Gastrocnemius medialis (tissue), 4 donors: Measurements from ENCODE around the gene GAS6. TPM values are rescaled to one million over a fixed set of nuclear protein-coding genes. Genes with fewer than 3 reads are reported as not detected.
A peak's percentile ranks its signal among the peaks of the same experiment; 100 is the strongest.

Experiments
- ATAC-seq, 2 donors: fragments of 150-250 bp; one replicate each; pipeline ENCODE4 v1.9.1; 2016
- DNase-seq, 2 donors: peaks; one replicate each; pipeline ENCODE4 v3.0.0-alpha.2; 2019
- H3K27ac ChIP-seq, 4 donors: fragments of 200-600 bp; sonication (generic); 1 replicate in 1 of 4; 2 replicates in 3 of 4; pipeline ENCODE4 v1.5.1; 2016 to 2018; ENCODE audit warnings: mild to moderate bottlenecking in 2 of 4, moderate library complexity in 1 of 4
- H3K27me3 ChIP-seq, 3 donors: fragments of 200-600 bp; sonication (generic) in 2 of 3; 1 replicate in 1 of 3; 2 replicates in 2 of 3; pipeline versions ENCODE4 v1.5.1 to v1.6.0; 2016 to 2019; ENCODE audit warnings: mild to moderate bottlenecking in 1 of 3, moderate library complexity in 1 of 3
- H3K36me3 ChIP-seq, 2 donors: fragments of 200-600 bp; sonication (generic) in 1 of 2; one replicate each; pipeline ENCODE4 v1.5.1; 2017 to 2018
- H3K4me1 ChIP-seq, 2 donors: fragments of 200-600 bp; sonication (generic) in 1 of 2; one replicate each; pipeline ENCODE4 v1.5.1; 2016 to 2017; ENCODE audit warnings: mild to moderate bottlenecking in 2 of 2
- H3K4me3 ChIP-seq, 4 donors: fragments of 200-600 bp; sonication (generic) in 3 of 4; 1 replicate in 1 of 4; 2 replicates in 3 of 4; pipeline ENCODE4 v1.5.1; 2016 to 2019; ENCODE audit warnings: mild to moderate bottlenecking in 2 of 4
- H3K9me3 ChIP-seq, 3 donors: fragments of 200-600 bp; sonication (generic) in 2 of 3; 1 replicate in 1 of 3; 2 replicates in 2 of 3; pipeline ENCODE4 v1.5.1; 2016 to 2019
- CTCF ChIP-seq, 5 experiments: fragments of 450-650 bp in 3 of 5; fragments of 200-600 bp in 2 of 5; sonication (generic) in 2 of 5; IDR thresholded peaks in 4 of 5; conservative IDR thresholded peaks in 1 of 5; 1 replicate in 4 of 5; 2 replicates in 1 of 5; pipeline ENCODE4 v1.5.1; 2016 to 2019; ENCODE audit warnings: antibody characterized with exemption in 5 of 5, mild to moderate bottlenecking in 3 of 5, moderate library complexity in 3 of 5
- POLR2A ChIP-seq, 2 donors: fragments of 450-650 bp; IDR thresholded peaks; one replicate each; pipeline ENCODE4 v1.6.1; 2017; ENCODE audit warnings: antibody characterized with exemption in 2 of 2, mild to moderate bottlenecking in 2 of 2, moderate library complexity in 2 of 2
- in situ Hi-C, 4 donors: fragments of 200-750 bp; cut with MboI; loops; one replicate each; pipeline versions ENCODE4 v1.15.0 to v1.8.0; 2017; ENCODE audit warnings: low sequenced_read_pairs in 4 of 4
- intact Hi-C: fragments of 100-400 bp; cut with DNase I; formaldehyde crosslinking; loops from one replicate; pipeline ENCODE4 v1.15.1; 2023; ENCODE audit warnings: low total_unique reads
- total RNA-seq, 4 donors: library from RNA; depleted of rRNA; stranded (reverse); fragments of >200 nt; gene quantifications; one replicate each; pipeline versions ENCODE4 v1.1.0 to v1.2.3, GENCODE V29; 2016

The GAS6 gene
- total RNA-seq, 4 donors from 2014 or later, result 68.6 to 122 (median 86.3) TPM

GRCh38 chr13:113848020-113848419 is 15.9 kb downstream of the GAS6 start:
- H3K27ac ChIP-seq, result peak overlapping the region in 2 of 4 donors; percentile 30 to 40
- peaks cover 21 to 40% of the 10 kb centered on the region in 2 donors for H3K4me1 ChIP-seq
- DNase-seq, result no peak
- H3K9me3 ChIP-seq, result no peaks in the 10 kb centered on the region
- no peak overlapping the region for H3K4me3 ChIP-seq
- no peak for ATAC-seq
- no peaks in the 10 kb centered on the region for H3K27me3 ChIP-seq
- no peak for TF ChIP-seq CTCF (IDR thresholded peaks at IDR 0.05 in 4 of 5, conservative IDR thresholded peaks at IDR 0.05 in 1 of 5)
- no peak for TF ChIP-seq POLR2A (IDR thresholded peaks at IDR 0.05)
- intact Hi-C loops (no loop called here), in situ Hi-C loops (no loop called here)
- H3K36me3 ChIP-seq, result peaks cover 0 to under 1% of the 10 kb centered on the region in 2 donors

- H3K36me3 ChIP-seq, result peaks cover 0 to 6% of the 10 kb centered on the region in 2 donors
- in situ Hi-C loops, result no loop called here
- no peaks in the 10 kb centered on the region for H3K27me3 ChIP-seq
- H3K27ac ChIP-seq, result no peak overlapping the region
- ATAC-seq (no peak), DNase-seq (no peak)
- no peak overlapping the region for H3K4me3 ChIP-seq
- H3K9me3 ChIP-seq, result no peaks in the 10 kb centered on the region
- intact Hi-C loops, result no loop called here
- TF ChIP-seq CTCF (IDR thresholded peaks at IDR 0.05 in 4 of 5, conservative IDR thresholded peaks at IDR 0.05 in 1 of 5) (no peak), POLR2A (IDR thresholded peaks at IDR 0.05) (no peak)
- peaks cover 18 to 34% of the 10 kb centered on the region in 2 donors for H3K4me1 ChIP-seq
Observed at GRCh38 chr13:113846636-113847318, 17.1 kb downstream of the GAS6 start.

GRCh38 chr13:113845723-113846635 is 17.9 kb downstream of the GAS6 start:
- in situ Hi-C loops, result no loop called here
- peaks cover 18 to 35% of the 10 kb centered on the region in 2 donors for H3K4me1 ChIP-seq
- no peaks in the 10 kb centered on the region for H3K9me3 ChIP-seq
- DNase-seq (no peak), ATAC-seq (no peak)
- TF ChIP-seq POLR2A (IDR thresholded peaks at IDR 0.05), result no peak
- no peak for TF ChIP-seq CTCF (IDR thresholded peaks at IDR 0.05 in 4 of 5, conservative IDR thresholded peaks at IDR 0.05 in 1 of 5)
- H3K27ac ChIP-seq, result no peak overlapping the region
- peaks cover 0 to 6% of the 10 kb centered on the region in 2 donors for H3K36me3 ChIP-seq
- no peak overlapping the region for H3K4me3 ChIP-seq
- H3K27me3 ChIP-seq, result no peaks in the 10 kb centered on the region
- intact Hi-C loops, result no loop called here

GRCh38 chr13:113845055-113845454 is 18.8 kb downstream of the GAS6 start:
- Histone ChIP-seq H3K36me3 (peaks cover 0 to 6% of the 10 kb centered on the region in 2 donors), H3K4me1 (peaks cover 26 to 44% of the 10 kb centered on the region in 2 donors), H3K9me3 (no peaks in the 10 kb centered on the region), H3K4me3 (no peak overlapping the region), H3K27me3 (no peaks in the 10 kb centered on the region), H3K27ac (peak overlapping the region in 1 of 4 donors; percentile 6)
- DNase-seq (no peak), ATAC-seq (no peak)
- in situ Hi-C loops (no loop called here), intact Hi-C loops (no loop called here)
- TF ChIP-seq POLR2A (IDR thresholded peaks at IDR 0.05), result no peak
